Fibroblast of the aortic adventitia (primary cell): ENCODE data around the gene GRK1. TPM values are rescaled to one million over a fixed set of nuclear protein-coding genes. Genes with fewer than 3 reads are reported as not detected.

Experiments
- DNase-seq: peaks from one replicate; pipeline ENCODE4 v3.0.0-alpha.2; 2010; ENCODE audit warnings: low read depth
- H3K4me3 ChIP-seq: 2 replicates; pipeline ENCODE4 v1.5.1; 2011; ENCODE audit warnings: low read depth, mild to moderate bottlenecking, control low read depth, low read length, moderate library complexity
- total RNA-seq: library from RNA; depleted of rRNA; stranded (reverse); fragments of >200 nt; gene quantifications from 2 replicates; pipeline ENCODE4 v1.2.3, GENCODE V29; 2012; ENCODE audit warnings: low replicate concordance
- TF ChIP-seq, protein P1 (sequence below): IDR thresholded peaks from 2 replicates; pipeline ENCODE4 v1.5.1; 2011; ENCODE audit warnings: mild to moderate bottlenecking, low read length, control low read depth, inconsistent platforms; ENCODE audit not compliant: insufficient read depth

The GRK1 gene
- total RNA-seq, 1 donor, result not detected

DNA sequence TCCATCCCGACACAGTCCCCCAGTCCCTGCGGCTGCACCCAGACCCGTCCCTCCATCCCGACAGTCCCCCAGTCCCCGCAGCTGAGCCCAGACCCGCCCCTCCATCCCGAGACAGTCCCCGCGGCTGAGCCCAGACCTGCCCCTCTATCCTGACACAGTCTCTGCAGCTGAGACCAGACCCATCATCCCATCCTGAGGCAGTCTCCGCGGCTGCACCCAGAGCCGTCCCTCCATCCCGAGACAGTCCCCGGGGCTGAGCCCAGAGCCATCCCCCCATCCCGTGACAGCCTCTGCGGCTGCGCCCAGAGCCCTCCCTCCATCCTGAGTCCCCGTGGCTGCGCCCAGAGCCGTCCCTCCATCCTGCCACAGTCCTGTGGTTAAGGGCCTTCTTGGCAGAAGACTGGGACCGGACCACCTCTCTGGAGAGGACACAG is 63.3 kb downstream of the GRK1 start:
- H3K4me3 ChIP-seq, result no peak overlapping the region
- DNase-seq, result no peak
- TF ChIP-seq, protein P1, sequence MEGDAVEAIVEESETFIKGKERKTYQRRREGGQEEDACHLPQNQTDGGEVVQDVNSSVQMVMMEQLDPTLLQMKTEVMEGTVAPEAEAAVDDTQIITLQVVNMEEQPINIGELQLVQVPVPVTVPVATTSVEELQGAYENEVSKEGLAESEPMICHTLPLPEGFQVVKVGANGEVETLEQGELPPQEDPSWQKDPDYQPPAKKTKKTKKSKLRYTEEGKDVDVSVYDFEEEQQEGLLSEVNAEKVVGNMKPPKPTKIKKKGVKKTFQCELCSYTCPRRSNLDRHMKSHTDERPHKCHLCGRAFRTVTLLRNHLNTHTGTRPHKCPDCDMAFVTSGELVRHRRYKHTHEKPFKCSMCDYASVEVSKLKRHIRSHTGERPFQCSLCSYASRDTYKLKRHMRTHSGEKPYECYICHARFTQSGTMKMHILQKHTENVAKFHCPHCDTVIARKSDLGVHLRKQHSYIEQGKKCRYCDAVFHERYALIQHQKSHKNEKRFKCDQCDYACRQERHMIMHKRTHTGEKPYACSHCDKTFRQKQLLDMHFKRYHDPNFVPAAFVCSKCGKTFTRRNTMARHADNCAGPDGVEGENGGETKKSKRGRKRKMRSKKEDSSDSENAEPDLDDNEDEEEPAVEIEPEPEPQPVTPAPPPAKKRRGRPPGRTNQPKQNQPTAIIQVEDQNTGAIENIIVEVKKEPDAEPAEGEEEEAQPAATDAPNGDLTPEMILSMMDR, result no peak

DNA sequence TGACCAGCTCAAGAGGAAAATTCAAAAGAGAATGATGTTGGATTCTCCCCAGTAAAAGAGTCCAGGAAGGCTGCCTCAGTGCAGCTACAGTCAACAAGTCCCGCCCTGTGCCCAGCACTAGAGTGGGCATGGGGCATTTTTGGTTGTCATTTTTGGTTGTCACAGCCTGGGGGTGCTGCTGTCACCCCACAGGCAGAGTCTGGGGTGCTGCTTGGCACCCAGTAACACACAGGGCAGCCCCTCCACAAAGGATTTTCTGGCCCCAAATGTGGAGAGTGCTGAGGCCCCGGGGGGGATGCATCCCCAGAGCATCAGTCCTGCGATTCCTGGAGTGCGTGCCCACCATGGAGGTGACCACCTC is 63.8 kb downstream of the GRK1 start:
- no peak for DNase-seq
- TF ChIP-seq, protein P1, result no peak
- no peak overlapping the region for H3K4me3 ChIP-seq

DNA sequence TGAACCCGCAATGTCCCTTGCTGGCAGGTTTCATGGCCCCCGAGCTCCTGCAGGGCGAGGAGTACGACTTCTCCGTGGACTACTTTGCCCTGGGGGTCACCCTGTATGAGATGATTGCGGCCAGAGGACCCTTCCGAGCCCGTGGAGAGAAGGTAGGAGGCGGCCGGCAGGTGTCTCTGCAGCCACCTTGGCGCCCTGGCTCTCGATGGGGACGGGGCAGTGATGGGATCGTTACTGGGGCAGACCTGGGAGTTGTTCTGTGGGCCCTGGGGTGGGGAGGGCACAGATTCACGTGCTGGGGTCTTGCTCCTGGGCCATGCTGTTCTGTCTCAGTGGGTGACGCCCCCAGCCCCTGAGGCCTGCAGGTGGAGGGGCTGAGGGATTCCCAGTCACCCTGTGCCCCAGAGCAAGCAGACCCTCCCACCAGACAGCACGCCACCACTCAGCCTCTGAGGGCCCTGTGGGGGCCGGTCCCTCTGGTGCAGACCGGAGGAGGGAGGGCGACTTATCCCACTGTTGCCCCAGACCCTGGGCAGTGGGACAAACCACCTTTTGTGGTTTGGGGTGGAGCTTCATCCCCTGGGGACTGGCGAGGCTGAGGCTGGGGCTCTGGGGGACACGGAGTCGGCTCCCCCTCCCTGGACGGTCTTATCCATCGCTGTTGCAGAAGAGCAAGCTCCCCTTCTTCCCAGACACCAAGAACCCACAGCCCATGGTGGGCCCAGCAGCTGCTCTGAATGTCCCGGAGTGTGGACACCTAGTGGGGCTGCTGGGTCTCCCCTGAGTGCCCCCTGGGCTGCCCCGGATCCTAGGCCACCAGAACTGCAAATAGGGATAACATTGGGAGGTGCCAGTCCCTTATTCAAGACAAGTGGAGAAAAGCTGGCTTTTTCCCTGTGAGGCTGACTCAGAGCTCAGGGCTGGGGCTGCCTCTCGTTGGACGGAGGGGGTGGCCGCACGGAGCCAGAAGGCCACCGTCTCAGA is 64.5 kb downstream of the GRK1 start:
- no peak overlapping the region for H3K4me3 ChIP-seq
- DNase-seq, result no peak
- TF ChIP-seq, protein P1, result no peak

DNA sequence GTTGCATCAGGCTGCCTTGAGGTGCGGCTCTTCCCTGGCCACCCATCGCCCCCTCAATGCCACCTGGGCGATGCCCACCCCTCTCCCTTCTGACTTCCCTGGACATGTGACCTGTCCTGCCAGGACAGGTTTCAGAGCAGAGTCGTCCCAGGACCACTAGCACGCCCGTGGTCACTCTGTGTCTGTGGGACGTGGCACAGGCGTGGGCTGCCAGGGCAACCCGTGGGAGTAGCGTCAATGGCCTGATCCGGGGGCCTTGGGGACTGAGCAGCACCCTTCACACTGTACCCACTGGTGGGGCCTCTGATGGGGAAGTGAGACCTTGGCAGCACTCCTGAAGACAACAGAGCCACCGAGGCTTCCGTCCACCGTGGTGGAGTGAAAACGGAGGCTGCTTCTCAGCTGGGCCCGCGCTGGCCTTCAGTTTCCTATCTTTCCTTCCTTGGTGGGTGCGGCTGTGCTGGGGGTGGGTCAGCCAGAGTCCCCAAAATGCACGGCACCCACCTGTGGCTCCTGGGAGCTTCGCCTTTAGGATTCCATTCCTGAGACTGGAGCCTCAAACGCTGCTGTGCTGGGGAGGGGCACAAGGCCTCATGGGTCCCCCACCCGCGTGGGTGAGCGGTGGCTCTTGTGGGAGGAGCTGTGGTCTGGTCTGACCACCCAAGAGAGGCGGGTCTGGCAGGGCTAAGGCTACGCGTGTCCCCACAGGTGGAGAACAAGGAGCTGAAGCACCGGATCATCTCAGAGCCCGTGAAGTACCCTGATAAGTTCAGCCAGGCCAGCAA is 65.3 kb downstream of the GRK1 start:
- no peak overlapping the region for H3K4me3 ChIP-seq
- no peak for DNase-seq
- TF ChIP-seq, protein P1, result no peak

DNA sequence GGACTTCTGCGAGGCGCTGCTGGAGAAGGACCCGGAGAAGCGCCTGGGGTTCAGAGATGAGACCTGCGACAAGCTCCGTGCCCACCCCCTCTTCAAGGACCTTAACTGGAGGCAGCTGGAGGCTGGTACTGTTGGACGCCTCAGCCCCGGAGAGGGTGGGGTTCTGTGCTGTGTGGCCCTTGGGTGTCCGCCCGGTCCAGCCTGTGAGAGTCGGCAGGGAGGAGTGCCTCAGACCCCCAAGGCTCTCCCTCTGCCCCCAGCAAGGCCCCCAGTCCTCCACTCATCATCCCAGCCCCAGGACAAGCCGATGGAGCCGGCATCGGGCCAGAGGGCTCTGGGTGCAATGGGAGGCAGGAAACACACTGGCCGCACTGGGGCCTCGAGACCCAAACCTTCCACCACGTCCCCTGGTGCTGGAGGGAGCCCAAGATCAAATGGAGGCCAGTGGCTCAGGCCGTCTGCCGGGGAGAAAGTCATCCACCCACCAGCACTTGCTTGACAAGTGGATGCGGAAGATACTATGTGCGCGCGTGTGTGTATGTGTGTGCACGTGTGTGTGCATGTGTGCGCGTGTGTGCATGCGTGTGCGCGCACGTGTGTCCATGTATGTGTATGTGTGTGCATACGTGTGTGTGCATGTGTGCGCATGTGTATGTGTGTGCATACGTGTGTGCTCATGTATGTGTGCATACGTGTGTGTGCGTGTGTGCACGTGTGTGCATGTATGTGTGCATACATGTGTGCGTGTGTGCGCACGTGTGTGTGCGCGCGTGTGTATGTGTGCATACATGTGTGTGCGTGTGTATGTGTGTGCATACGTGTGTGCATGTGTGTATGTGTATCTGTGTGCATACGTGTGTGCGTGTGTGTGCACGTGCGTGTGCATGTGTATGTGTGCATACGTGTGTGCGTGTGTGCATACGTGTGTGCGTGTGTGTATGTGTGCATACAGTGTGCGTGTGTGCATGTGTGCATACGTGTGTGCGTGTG is 66.2 kb downstream of the GRK1 start:
- TF ChIP-seq, protein P1, result no peak
- no peak for DNase-seq
- H3K4me3 ChIP-seq, result no peak overlapping the region

DNA sequence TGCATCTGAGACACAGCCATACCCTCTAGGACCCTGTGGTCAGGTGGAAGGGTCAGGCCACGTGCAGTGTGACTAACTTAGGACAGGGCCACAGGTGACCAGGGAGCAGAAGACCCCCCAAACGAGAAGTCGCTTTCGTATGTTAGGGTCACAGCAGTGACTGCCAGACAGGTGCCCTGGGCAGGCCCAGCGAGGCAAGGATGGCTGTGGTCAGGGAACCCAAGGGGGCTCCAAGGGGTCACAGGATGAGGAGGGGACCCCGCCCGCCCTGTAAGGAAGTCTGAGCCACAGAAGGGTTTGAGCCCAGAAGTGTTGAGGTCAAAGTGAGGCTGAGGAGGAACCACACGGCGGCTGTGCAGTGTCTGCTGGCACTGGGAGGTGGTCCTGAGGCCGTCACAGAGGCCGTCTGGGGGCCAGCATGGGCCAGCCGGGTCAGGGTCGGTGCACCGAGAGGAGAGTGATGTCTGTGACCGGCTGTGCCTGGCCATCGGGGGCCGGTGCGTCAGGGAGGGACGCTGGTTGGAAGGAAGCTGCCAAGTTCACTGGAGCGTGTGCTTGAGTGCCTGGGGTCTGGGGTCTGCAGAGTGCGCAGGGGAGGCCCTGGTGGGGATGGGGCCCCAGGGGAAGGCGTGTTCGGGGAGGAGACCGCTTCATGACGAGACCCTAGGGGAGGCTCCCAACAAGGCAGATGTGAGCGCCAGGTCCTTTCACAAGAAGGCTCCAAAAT is 67.2 kb downstream of the GRK1 start:
- TF ChIP-seq, protein P1, result no peak
- H3K4me3 ChIP-seq, result no peak overlapping the region
- DNase-seq, result no peak
